NCI-H82 (cell line): ENCODE measurements around the gene ZNF43.
A peak's percentile ranks its signal among the peaks of the same experiment; 100 is the strongest.
"Not testable (repeated sequence)": the region's sequence is repeated elsewhere in the genome, so short reads cannot be mapped to it uniquely, and the experiment has no call there.

Source experiments
- DNase-seq: peaks from one replicate; lab custom pipeline; 2025; lab: John Stamatoyannopoulos, UW

Gene ZNF43

DNA sequence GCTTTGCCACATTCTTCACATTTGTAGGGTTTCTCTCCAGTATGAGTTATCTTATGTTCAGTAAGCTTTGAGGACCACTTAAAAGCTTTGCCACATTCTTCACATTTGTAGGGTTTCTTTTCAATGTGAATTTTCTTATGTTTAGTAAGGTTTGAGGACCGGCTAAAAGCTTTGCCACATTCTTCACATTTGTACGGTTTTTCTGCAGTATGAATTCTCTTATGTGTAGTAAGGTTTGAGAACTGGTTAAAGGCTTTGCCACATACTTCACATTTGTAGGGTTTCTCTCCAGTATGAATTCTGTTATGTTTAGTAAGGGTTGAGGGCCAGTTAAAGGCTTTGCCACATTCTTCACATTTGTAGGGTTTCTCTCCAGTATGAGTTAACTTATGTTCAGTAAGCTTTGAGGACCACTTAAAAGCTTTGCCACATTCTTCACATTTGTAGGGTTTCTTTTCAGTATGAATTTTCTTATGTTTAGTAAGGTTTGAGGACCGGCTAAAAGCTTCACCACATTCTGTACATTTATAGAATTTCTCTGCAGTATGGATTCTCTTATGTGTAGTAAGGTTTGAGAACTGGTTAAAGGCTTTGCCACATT, 27.5 kb downstream of the ZNF43 start:
- not testable (repeated sequence) for DNase-seq

DNA sequence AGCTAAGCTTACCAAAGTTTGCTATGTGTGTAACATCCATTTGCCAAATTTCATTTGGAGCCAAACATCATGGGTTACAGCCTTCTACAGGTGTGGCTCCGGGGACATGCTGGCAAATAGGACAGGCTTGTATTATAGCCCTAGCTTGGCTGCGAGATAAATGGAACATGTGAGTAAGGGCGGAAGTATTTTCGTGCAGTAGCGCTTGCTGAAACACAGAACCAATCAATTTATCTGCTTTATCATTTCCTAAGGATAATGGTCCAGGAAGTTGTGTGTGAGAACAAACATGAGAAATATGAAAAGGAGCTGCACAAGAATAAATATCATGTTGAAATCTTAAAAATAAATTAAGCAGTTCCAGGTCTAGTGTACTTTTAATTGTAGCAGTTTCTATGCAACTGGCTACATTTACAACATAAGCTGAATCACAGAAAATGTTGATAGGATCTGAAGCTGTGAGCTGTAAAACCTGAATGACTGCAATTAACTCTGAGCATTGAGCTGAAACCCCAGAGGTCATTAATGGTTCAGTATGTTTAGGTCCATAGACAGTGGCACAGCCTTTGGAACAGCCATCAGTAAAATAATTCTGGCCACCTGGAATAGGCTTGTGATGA, 46.4 kb downstream of the ZNF43 start:
- DNase-seq = no peak

DNA sequence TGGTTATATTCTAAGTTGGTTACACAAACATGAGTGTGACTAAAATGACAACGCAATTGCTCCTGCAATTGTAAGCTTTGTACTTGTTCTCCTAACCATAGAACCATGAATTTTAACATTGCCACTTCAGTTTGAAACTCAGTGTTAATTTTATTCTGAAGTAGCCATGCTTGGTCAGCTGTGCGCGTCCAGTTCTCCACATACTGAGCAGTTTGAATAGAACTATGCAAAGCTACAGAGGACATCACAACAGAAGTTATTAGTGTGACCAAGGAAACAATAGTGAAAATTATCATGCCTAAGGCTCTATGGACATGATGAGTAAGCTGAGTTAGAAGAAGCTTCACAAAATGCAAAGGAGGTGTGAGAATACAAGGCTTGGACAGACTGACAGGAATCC, 49.0 kb downstream of the ZNF43 start:
- no peak for DNase-seq

DNA sequence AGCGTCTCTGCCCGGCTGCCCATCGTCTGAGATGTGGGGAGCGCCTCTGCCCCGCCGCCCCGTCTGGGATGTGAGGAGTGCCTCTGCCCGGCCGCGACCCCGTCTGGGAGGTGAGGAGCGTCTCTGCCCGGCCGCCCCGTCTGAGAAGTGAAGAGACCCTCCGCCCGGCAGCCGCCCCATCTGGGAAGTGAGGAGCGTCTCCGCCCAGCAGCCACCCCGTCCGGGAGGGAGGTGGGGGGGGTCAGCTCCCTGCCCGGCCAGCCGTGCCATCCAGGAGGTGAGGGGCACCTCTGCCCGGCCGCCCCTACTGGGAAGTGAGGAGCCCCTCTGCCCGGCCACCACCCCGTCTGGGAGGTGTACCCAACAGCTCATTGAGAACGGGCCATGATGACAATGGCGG, 60.2 kb downstream of the ZNF43 start:
- DNase-seq = not testable (repeated sequence)

DNA sequence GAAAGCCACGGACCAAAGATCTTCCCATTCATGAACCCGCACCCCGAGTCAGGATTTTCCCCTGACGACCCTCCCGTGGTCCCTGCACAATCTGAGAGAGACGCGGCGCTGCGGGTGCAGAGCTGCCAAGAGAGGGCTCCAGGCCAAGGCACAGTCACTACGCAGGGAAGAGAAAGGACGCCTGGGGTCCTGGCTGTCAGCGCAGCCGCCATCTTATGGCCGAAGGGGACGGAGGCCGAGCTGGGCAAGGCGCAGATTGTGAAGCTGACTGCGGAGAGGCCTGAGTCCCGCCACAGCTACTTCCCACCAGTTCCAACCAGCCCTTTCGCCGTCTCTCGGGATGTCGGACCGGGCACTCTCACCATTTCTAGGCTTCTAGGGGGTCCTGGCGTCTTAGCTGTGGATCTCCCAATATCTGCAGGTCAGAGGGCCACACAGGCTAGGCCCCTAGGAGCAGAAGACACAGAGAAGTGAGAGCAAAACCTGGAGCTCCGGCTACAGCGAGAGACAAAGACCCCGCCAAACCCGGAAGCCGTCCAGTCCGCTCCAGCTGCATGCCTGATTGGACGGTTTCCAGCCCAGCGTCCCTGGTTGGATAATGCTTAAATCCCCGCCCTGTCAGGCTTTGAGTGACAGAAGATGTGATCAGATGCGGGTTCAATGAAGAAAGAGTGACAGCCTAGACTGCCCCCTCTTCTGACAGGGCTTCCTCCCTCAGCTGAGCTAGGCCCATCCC, 68.7 kb downstream of the ZNF43 start, which contains the start of gene ZNF100:
Gene ZNF100 (minus strand): TSS at position 515 of the 736 bp plus-strand sequence. CDS start 150 bp downstream, at position 365.
- peak; percentile 98 for DNase-seq

DNA sequence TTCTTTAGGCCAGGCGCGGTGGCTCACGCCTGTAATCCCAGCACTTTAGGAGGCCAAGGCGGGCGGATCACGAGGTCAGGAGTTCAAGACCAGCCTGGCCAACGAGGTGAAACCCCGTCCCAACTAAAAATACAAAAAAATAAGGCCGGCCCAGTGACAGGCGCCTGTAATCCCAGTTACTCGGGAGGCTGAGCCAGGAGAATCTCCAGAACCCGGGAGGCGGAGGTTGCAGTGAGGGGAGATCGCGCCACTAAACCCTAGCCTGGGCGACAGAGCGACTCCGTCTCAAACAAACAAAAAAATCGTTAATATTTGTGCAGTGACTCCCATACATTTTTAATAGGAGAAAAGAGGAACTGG, 69.3 kb downstream of the ZNF43 start:
- peak; percentile 49 for DNase-seq

DNA sequence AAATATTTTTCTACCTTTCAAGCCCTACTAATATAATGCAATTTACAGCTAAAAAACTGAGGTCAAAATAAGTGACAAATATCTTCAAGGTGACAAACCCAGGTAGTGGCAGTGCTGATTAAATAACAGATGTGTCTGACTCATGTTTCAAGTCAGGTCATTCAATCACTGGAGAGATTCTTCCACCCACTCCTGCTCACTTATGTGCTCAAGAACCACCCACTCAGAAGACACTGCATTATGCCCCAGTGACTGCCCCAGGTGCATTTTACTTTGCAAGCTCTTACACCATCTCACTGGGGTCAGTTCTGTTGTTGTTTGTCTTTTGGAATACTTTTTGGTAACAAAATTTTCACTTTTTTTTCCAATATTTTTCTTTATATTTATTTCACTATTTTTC, 70.8 kb downstream of the ZNF43 start:
- no peak for DNase-seq

DNA sequence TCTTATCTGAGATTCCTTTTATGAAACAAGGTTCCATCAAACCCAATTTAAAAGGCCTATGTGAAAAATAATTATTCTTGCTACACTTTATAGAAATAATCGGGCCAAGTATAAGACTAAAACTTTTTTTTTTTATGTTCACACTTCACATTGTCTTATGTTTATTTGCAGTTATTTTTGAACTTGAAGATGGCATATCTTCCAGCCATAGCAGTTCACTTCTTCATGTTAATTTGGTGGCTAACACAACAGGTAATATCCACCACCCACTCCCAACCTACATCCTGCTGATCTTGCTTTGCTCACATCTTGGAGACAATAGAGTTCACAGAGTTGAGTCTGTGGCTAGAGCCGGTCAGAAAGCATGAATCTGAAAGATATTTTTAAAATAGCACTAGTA, 74.4 kb downstream of the ZNF43 start:
- not testable (repeated sequence) for DNase-seq

DNA sequence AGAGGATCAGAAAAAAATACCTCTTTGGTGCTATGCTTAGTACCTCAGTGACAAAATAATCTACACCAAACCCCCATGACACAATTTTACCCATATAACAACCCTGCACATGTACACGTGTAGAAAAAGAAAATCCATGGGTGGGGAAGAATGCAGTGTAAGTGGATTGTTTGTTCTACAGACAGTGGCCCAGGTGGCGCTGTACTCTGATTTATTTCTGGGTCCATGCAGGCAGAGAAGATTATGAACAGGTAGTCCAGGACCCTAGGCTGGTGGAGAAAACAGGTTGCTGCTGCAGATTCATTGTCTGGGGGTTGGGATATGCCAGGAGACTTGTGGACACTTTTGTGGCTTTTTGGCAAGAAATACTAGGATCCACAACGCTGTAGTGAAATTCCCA, 77.7 kb downstream of the ZNF43 start:
- DNase-seq = peak; percentile 2

DNA sequence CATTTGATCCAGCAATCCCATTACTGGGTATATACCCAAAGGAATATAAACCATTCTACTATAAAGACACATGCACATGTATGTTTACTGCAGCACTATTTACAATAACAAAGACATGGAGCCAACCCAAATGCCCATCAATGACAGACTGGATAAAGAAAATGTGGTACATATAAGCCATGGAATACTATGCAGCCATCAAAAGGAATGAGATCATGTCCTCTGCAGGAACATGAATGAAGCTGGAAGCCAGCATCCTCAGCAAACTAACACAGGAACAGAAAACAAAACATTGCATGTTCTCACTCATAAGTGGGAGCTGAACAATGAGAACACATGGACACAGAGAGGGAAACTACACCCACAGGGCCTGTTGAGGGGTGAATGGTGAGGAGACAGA, 80.4 kb downstream of the ZNF43 start:
- not testable (repeated sequence) for DNase-seq
